GM18505 (cell line): ENCODE results near the gene LRRC42.
"Not testable (repeated sequence)": the region's sequence is repeated elsewhere in the genome, so short reads cannot be mapped to it uniquely, and the experiment has no call there.

ENCODE experiments used
- ATAC-seq: cut with Tn5 transposase; IDR thresholded peaks from one replicate; pipeline ENCODE4 v1.9.1; 2021; ENCODE audit not compliant: unreplicated experiment
- POLR2A ChIP-seq: IDR thresholded peaks from 4 replicates; pipeline ENCODE4 v1.6.1; 2011; ENCODE audit warnings: borderline replicate concordance; ENCODE audit not compliant: insufficient read depth, insufficient read length; ENCODE audit errors: extremely low read depth

Gene LRRC42

GRCh38 chr1:53967409-53968124 is 21.4 kb downstream of the LRRC42 start:
- ATAC-seq, result no peak
- TF ChIP-seq POLR2A, result no peak

GRCh38 chr1:53968125-53968513 is 22.0 kb downstream of the LRRC42 start:
- ATAC-seq, result no peak

GRCh38 chr1:53969323-53969722 is 23.2 kb downstream of the LRRC42 start:
- ATAC-seq, result not testable (repeated sequence)

More at GRCh38 chr1:53968125-53968513, 22.0 kb downstream of the LRRC42 start:
- no peak for TF ChIP-seq POLR2A

- TF ChIP-seq POLR2A, result no peak
- no peak for ATAC-seq
These were observed 25.6 kb downstream of the LRRC42 start for GRCh38 chr1:53971718-53972117.

GRCh38 chr1:53975861-53976260 is 29.7 kb downstream of the LRRC42 start:
- ATAC-seq, result no peak
- no peak for TF ChIP-seq POLR2A

GRCh38 chr1:53979712-53980450 is 33.7 kb downstream of the LRRC42 start:
- no peak for ATAC-seq
- TF ChIP-seq POLR2A, result no peak

GRCh38 chr1:53981220-53981619 is 35.1 kb downstream of the LRRC42 start:
- ATAC-seq, result no peak
- no peak for TF ChIP-seq POLR2A

GRCh38 chr1:53982034-53982762 is 36.0 kb downstream of the LRRC42 start:
- no peak for ATAC-seq
- no peak for TF ChIP-seq POLR2A

GRCh38 chr1:53982763-53983104 is 36.6 kb downstream of the LRRC42 start:
- no peak for TF ChIP-seq POLR2A
- ATAC-seq, result no peak

- no peak for ATAC-seq
- TF ChIP-seq POLR2A, result no peak
These were observed 38.6 kb downstream of the LRRC42 start for GRCh38 chr1:53984726-53985125.

- TF ChIP-seq POLR2A, result no peak
- ATAC-seq, result no peak
These were observed 40.3 kb downstream of the LRRC42 start for GRCh38 chr1:53986458-53986857.

- no peak for ATAC-seq
These were observed 41.7 kb downstream of the LRRC42 start for GRCh38 chr1:53987880-53988279.

GRCh38 chr1:53992085-53992874 is 46.1 kb downstream of the LRRC42 start:
- ATAC-seq, result no peak
- TF ChIP-seq POLR2A, result no peak

More at GRCh38 chr1:53987880-53988279, 41.7 kb downstream of the LRRC42 start:
- no peak for TF ChIP-seq POLR2A

GRCh38 chr1:53994516-53994915 is 48.4 kb downstream of the LRRC42 start:
- not testable (repeated sequence) for ATAC-seq
